Esophagus squamous epithelium (tissue), 4 donors: ENCODE data around the gene CDH20.

Experiments used
- POLR2A ChIP-seq, 4 donors: fragments of 450-650 bp; IDR thresholded peaks; one replicate each; pipeline ENCODE4 v1.6.1; 2017; ENCODE audit warnings: antibody characterized with exemption in 4 of 4, mild to moderate bottlenecking in 4 of 4, moderate library complexity in 3 of 4
- TF ChIP-seq, protein P1 (sequence below), 6 experiments: fragments of 450-650 bp in 4 of 6; fragments of 200-600 bp in 2 of 6; sonication (generic) in 2 of 6; IDR thresholded peaks; one replicate each; pipeline ENCODE4 v1.5.1; 2016 to 2019; ENCODE audit warnings: antibody characterized with exemption in 6 of 6, mild to moderate bottlenecking in 4 of 6, moderate library complexity in 4 of 6

DNA sequence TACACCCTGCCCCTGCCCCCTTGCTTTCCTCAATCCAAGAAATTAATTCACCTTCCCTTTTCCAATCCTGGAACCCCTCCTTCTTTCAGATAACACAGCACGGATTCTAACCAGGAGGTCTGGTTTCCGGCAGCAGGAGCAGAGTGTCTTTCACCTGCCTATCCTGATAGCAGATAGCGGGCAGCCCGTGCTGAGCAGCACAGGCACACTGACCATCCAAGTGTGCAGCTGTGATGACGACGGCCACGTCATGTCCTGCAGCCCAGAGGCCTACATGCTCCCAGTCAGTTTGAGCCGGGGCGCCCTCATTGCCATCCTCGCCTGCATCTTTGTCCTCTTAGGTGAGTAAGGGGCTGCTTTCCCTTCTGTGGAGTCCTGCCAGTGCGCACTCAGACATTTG lies 216.7 kb downstream of the CDH20 start:
- TF ChIP-seq, protein P1, sequence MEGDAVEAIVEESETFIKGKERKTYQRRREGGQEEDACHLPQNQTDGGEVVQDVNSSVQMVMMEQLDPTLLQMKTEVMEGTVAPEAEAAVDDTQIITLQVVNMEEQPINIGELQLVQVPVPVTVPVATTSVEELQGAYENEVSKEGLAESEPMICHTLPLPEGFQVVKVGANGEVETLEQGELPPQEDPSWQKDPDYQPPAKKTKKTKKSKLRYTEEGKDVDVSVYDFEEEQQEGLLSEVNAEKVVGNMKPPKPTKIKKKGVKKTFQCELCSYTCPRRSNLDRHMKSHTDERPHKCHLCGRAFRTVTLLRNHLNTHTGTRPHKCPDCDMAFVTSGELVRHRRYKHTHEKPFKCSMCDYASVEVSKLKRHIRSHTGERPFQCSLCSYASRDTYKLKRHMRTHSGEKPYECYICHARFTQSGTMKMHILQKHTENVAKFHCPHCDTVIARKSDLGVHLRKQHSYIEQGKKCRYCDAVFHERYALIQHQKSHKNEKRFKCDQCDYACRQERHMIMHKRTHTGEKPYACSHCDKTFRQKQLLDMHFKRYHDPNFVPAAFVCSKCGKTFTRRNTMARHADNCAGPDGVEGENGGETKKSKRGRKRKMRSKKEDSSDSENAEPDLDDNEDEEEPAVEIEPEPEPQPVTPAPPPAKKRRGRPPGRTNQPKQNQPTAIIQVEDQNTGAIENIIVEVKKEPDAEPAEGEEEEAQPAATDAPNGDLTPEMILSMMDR (IDR thresholded peaks at IDR 0.05) = no peak
- TF ChIP-seq POLR2A (IDR thresholded peaks at IDR 0.05) = no peak
